GM23338 (cell line): ENCODE measurements around the gene USP27X. TPM values are rescaled to one million over a fixed set of nuclear protein-coding genes. Genes with fewer than 3 reads are reported as not detected.

Experiments
- ATAC-seq: fragments of 200-7000 bp; cut with Tn5 transposase; 3 replicates; pipeline ENCODE4 v1.9.1; 2020
- DNase-seq: peaks from one replicate; pipeline ENCODE4 v3.0.0-alpha.2; 2015; ENCODE audit warnings: low spot score
- H2AFZ ChIP-seq: fragments of 200-600 bp; sonication (generic); 2 replicates; pipeline ENCODE4 v1.8.0; 2016; ENCODE audit warnings: antibody characterized with exemption, mild to moderate bottlenecking, moderate library complexity
- H3F3A ChIP-seq: fragments of 200-600 bp; sonication (generic); replicated peaks from 2 replicates; pipeline ENCODE4 v1.8.0; 2017; ENCODE audit warnings: antibody characterized with exemption, mixed run types, low read depth
- H3K27ac ChIP-seq: fragments of 200-600 bp; sonication (generic); 2 replicates; pipeline ENCODE4 v1.6.1; 2016; ENCODE audit warnings: low read depth
- H3K27me3 ChIP-seq: fragments of 200-600 bp; sonication (generic); 2 replicates; pipeline ENCODE4 v1.8.0; 2016; ENCODE audit warnings: mild to moderate bottlenecking, mixed run types, moderate library complexity; ENCODE audit not compliant: insufficient read depth
- H3K36me3 ChIP-seq: fragments of 200-600 bp; sonication (generic); 2 replicates; pipeline ENCODE4 v1.8.0; 2016; ENCODE audit warnings: mild to moderate bottlenecking; ENCODE audit not compliant: insufficient read depth
- H3K4me1 ChIP-seq: fragments of 200-600 bp; sonication (generic); 2 replicates; pipeline ENCODE4 v1.8.0; 2016; ENCODE audit warnings: mild to moderate bottlenecking, moderate library complexity; ENCODE audit not compliant: insufficient read depth
- H3K4me2 ChIP-seq: fragments of 200-600 bp; sonication (generic); 2 replicates; pipeline ENCODE4 v1.7.1; 2017; ENCODE audit warnings: mixed run types
- H3K4me3 ChIP-seq: fragments of 200-600 bp; sonication (generic); 2 replicates; pipeline ENCODE4 v1.6.1; 2016; ENCODE audit warnings: mixed run types
- H3K79me2 ChIP-seq: fragments of 200-600 bp; sonication (generic); replicated peaks from 2 replicates; pipeline ENCODE4 v1.8.0; 2017; ENCODE audit warnings: mild to moderate bottlenecking; ENCODE audit not compliant: insufficient read depth
- H3K9me2 ChIP-seq: fragments of 200-600 bp; sonication (generic); 2 replicates; pipeline ENCODE4 v1.8.0; 2017; ENCODE audit not compliant: insufficient read depth
- H4K20me1 ChIP-seq: fragments of 200-600 bp; sonication (generic); replicated peaks from 2 replicates; pipeline ENCODE4 v1.8.0; 2017; ENCODE audit warnings: mild to moderate bottlenecking; ENCODE audit not compliant: insufficient read depth
- H3K27ac Mint-ChIP-seq: 2 replicates; pipeline ENCODE4 v1.8.0; 2020; ENCODE audit warnings: inconsistent platforms, mild to moderate bottlenecking, moderate library complexity, mixed read lengths
- H3K27me3 Mint-ChIP-seq: 3 replicates; pipeline ENCODE4 v1.8.0; 2022; ENCODE audit warnings: low read depth, mild to moderate bottlenecking, moderate library complexity, mixed read lengths, inconsistent platforms; ENCODE audit not compliant: insufficient read depth, poor library complexity
- H3K36me3 Mint-ChIP-seq: 3 replicates; pipeline ENCODE4 v1.8.0; 2021; ENCODE audit warnings: low read depth, mild to moderate bottlenecking, inconsistent platforms, moderate library complexity, mixed read lengths
- H3K4me1 Mint-ChIP-seq: 3 replicates; pipeline ENCODE4 v1.8.0; 2020; ENCODE audit warnings: mild to moderate bottlenecking, inconsistent platforms, mixed read lengths
- H3K4me3 Mint-ChIP-seq: 3 replicates; pipeline ENCODE4 v1.8.0; 2021; ENCODE audit warnings: moderate library complexity, mild to moderate bottlenecking, inconsistent platforms, mixed read lengths
- H3K9me3 Mint-ChIP-seq: 3 replicates; pipeline ENCODE4 v1.8.0; 2020; ENCODE audit warnings: moderate library complexity, mild to moderate bottlenecking, inconsistent platforms, mixed read lengths
- CREB1 ChIP-seq: fragments of 250-450 bp; sonication (Bioruptor Pico); IDR thresholded peaks from 2 replicates; pipeline ENCODE4 v1.5.0; 2020; ENCODE audit warnings: low read depth, mild to moderate bottlenecking, moderate library complexity
- EZH2 ChIP-seq: fragments of 200-600 bp; sonication (generic); IDR thresholded peaks from one replicate; pipeline ENCODE4 v1.8.0; 2017; ENCODE audit warnings: antibody characterized with exemption, mild to moderate bottlenecking, low read depth; ENCODE audit not compliant: unreplicated experiment
- EZH2phosphoT487 ChIP-seq: fragments of 200-600 bp; sonication (generic); IDR thresholded peaks from one replicate; pipeline ENCODE4 v1.8.1; 2018; ENCODE audit warnings: antibody characterized with exemption; ENCODE audit not compliant: unreplicated experiment
- JUNB ChIP-seq: IDR thresholded peaks from one replicate; pipeline ENCODE4 v1.6.1; 2016; ENCODE audit warnings: antibody characterized with exemption; ENCODE audit not compliant: unreplicated experiment
- NANOG ChIP-seq: IDR thresholded peaks from 2 replicates; pipeline ENCODE4 v1.6.1; 2016; ENCODE audit warnings: antibody characterized with exemption, borderline replicate concordance
- POLR2AphosphoS5 ChIP-seq: IDR thresholded peaks from 2 replicates; pipeline ENCODE4 v1.6.1; 2016; ENCODE audit warnings: antibody characterized with exemption, low read depth
- STAT1 ChIP-seq: IDR thresholded peaks from one replicate; pipeline ENCODE4 v1.6.1; 2016; ENCODE audit warnings: antibody characterized with exemption; ENCODE audit not compliant: unreplicated experiment
- ZNF114 ChIP-seq: fragments of 250-450 bp; sonication (Bioruptor Pico); IDR thresholded peaks from 2 replicates; pipeline ENCODE4 v1.5.0; 2020; ENCODE audit warnings: mild to moderate bottlenecking, moderate library complexity
- ZNF331 ChIP-seq: fragments of 250-450 bp; sonication (Bioruptor Pico); IDR thresholded peaks from 2 replicates; pipeline ENCODE4 v1.5.0; 2020; ENCODE audit warnings: low read depth, mild to moderate bottlenecking, moderate library complexity
- polyA plus RNA-seq: library from polyadenylated mRNA; unstranded; fragments of >200 nt; fragmentation: Nextera tagmentation; extraction: Ambion mirVana; gene quantifications from 2 replicates; pipeline ENCODE4 v1.2.1, GENCODE V29; 2016
- total RNA-seq: library from RNA; depleted of rRNA; stranded (reverse); fragments of >200 nt; shearing (Covaris generic); gene quantifications from 2 replicates; pipeline ENCODE4 v1.2.3, GENCODE V29; 2014
- TF ChIP-seq, protein P1 (sequence below): IDR thresholded peaks from 2 replicates; pipeline ENCODE4 v1.6.1; 2016; ENCODE audit warnings: antibody characterized with exemption
- TF ChIP-seq, protein P2 (sequence below), 2 experiments: fragments of 200-600 bp in 1 of 2; sonication (generic) in 1 of 2; conservative IDR thresholded peaks; 2 replicates each; pipeline versions ENCODE4 v1.5.1 to v1.6.1; 2016 to 2017; ENCODE audit warnings: antibody characterized with exemption in 2 of 2, low read depth in 2 of 2, mild to moderate bottlenecking in 2 of 2, moderate library complexity in 1 of 2
- TF ChIP-seq, protein P3 (sequence below): fragments of 250-450 bp; sonication (Bioruptor Pico); IDR thresholded peaks from 2 replicates; pipeline ENCODE4 v1.5.0; 2020; ENCODE audit warnings: mild to moderate bottlenecking, moderate library complexity
- TF ChIP-seq, protein P4 (sequence below): IDR thresholded peaks from one replicate; pipeline ENCODE4 v1.6.1; 2018; ENCODE audit warnings: antibody characterized with exemption; ENCODE audit not compliant: unreplicated experiment

USP27X gene
- total and polyA plus RNA-seq, 2 experiments from 2014 or later, result 1.1 to 5.0 TPM

DNA sequence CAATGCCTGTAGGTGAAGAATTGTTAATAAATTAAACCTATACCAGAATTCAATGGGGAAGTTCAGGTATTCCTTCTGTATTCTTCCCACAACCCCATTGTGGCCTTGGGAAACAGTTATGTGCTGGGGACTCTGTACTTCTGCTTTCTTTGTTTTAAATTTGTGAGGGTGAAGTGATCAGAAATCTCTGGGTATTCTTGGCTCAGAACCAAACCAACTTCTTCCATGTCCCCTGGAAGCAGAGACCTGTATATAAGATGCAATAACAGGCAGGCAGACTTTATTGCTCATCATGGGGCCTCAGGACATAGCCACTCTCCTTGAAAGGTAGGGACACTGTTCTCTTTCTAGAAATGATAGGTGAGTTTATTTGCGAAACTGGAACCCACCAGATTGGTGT lies 19.8 kb upstream of the USP27X start:
- Histone ChIP-seq H4K20me1 (no peaks in the 10 kb centered on the region), H3K27me3 (no peaks in the 10 kb centered on the region), H3K4me2 (no peak overlapping the region), H3K4me1 (no peaks in the 10 kb centered on the region), H3K79me2 (no peaks in the 10 kb centered on the region), H3K36me3 (no peaks in the 10 kb centered on the region), H3F3A (no peaks in the 10 kb centered on the region), H3K4me3 (no peak overlapping the region), H3K9me2 (no peaks in the 10 kb centered on the region), H2AFZ (no peak overlapping the region), H3K27ac (no peak overlapping the region)
- H3K9me3 Mint-ChIP-seq, result no peaks in the 10 kb centered on the region
- H3K4me3 Mint-ChIP-seq, result no peak overlapping the region
- TF ChIP-seq, protein P1, sequence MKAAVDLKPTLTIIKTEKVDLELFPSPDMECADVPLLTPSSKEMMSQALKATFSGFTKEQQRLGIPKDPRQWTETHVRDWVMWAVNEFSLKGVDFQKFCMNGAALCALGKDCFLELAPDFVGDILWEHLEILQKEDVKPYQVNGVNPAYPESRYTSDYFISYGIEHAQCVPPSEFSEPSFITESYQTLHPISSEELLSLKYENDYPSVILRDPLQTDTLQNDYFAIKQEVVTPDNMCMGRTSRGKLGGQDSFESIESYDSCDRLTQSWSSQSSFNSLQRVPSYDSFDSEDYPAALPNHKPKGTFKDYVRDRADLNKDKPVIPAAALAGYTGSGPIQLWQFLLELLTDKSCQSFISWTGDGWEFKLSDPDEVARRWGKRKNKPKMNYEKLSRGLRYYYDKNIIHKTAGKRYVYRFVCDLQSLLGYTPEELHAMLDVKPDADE, result no peak
- TF ChIP-seq, protein P2, sequence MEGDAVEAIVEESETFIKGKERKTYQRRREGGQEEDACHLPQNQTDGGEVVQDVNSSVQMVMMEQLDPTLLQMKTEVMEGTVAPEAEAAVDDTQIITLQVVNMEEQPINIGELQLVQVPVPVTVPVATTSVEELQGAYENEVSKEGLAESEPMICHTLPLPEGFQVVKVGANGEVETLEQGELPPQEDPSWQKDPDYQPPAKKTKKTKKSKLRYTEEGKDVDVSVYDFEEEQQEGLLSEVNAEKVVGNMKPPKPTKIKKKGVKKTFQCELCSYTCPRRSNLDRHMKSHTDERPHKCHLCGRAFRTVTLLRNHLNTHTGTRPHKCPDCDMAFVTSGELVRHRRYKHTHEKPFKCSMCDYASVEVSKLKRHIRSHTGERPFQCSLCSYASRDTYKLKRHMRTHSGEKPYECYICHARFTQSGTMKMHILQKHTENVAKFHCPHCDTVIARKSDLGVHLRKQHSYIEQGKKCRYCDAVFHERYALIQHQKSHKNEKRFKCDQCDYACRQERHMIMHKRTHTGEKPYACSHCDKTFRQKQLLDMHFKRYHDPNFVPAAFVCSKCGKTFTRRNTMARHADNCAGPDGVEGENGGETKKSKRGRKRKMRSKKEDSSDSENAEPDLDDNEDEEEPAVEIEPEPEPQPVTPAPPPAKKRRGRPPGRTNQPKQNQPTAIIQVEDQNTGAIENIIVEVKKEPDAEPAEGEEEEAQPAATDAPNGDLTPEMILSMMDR (conservative IDR thresholded peaks at IDR 0.05; ENCODE audit: low read depth in 2 of 2), result no peak
- no peak for TF ChIP-seq POLR2AphosphoS5
- TF ChIP-seq, protein P3, sequence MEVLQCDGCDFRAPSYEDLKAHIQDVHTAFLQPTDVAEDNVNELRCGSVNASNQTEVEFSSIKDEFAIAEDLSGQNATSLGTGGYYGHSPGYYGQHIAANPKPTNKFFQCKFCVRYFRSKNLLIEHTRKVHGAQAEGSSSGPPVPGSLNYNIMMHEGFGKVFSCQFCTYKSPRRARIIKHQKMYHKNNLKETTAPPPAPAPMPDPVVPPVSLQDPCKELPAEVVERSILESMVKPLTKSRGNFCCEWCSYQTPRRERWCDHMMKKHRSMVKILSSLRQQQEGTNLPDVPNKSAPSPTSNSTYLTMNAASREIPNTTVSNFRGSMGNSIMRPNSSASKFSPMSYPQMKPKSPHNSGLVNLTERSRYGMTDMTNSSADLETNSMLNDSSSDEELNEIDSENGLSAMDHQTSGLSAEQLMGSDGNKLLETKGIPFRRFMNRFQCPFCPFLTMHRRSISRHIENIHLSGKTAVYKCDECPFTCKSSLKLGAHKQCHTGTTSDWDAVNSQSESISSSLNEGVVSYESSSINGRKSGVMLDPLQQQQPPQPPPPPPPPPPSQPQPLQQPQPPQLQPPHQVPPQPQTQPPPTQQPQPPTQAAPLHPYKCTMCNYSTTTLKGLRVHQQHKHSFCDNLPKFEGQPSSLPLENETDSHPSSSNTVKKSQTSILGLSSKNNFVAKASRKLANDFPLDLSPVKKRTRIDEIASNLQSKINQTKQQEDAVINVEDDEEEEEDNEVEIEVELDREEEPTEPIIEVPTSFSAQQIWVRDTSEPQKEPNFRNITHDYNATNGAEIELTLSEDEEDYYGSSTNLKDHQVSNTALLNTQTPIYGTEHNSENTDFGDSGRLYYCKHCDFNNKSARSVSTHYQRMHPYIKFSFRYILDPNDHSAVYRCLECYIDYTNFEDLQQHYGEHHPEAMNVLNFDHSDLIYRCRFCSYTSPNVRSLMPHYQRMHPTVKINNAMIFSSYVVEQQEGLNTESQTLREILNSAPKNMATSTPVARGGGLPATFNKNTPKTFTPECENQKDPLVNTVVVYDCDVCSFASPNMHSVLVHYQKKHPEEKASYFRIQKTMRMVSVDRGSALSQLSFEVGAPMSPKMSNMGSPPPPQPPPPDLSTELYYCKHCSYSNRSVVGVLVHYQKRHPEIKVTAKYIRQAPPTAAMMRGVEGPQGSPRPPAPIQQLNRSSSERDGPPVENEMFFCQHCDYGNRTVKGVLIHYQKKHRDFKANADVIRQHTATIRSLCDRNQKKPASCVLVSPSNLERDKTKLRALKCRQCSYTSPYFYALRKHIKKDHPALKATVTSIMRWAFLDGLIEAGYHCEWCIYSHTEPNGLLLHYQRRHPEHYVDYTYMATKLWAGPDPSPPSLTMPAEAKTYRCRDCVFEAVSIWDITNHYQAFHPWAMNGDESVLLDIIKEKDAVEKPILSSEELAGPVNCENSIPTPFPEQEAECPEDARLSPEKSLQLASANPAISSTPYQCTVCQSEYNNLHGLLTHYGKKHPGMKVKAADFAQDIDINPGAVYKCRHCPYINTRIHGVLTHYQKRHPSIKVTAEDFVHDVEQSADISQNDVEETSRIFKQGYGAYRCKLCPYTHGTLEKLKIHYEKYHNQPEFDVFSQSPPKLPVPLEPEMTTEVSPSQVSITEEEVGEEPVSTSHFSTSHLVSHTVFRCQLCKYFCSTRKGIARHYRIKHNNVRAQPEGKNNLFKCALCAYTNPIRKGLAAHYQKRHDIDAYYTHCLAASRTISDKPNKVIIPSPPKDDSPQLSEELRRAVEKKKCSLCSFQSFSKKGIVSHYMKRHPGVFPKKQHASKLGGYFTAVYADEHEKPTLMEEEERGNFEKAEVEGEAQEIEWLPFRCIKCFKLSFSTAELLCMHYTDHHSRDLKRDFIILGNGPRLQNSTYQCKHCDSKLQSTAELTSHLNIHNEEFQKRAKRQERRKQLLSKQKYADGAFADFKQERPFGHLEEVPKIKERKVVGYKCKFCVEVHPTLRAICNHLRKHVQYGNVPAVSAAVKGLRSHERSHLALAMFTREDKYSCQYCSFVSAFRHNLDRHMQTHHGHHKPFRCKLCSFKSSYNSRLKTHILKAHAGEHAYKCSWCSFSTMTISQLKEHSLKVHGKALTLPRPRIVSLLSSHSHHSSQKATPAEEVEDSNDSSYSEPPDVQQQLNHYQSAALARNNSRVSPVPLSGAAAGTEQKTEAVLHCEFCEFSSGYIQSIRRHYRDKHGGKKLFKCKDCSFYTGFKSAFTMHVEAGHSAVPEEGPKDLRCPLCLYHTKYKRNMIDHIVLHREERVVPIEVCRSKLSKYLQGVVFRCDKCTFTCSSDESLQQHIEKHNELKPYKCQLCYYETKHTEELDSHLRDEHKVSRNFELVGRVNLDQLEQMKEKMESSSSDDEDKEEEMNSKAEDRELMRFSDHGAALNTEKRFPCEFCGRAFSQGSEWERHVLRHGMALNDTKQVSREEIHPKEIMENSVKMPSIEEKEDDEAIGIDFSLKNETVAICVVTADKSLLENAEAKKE (CRISPR knock-in tag), result no peak
- TF ChIP-seq ZNF331 (CRISPR knock-in tag), result no peak
- no peak for TF ChIP-seq EZH2phosphoT487
- no peak for TF ChIP-seq ZNF114 (CRISPR knock-in tag)
- TF ChIP-seq, protein P4, sequence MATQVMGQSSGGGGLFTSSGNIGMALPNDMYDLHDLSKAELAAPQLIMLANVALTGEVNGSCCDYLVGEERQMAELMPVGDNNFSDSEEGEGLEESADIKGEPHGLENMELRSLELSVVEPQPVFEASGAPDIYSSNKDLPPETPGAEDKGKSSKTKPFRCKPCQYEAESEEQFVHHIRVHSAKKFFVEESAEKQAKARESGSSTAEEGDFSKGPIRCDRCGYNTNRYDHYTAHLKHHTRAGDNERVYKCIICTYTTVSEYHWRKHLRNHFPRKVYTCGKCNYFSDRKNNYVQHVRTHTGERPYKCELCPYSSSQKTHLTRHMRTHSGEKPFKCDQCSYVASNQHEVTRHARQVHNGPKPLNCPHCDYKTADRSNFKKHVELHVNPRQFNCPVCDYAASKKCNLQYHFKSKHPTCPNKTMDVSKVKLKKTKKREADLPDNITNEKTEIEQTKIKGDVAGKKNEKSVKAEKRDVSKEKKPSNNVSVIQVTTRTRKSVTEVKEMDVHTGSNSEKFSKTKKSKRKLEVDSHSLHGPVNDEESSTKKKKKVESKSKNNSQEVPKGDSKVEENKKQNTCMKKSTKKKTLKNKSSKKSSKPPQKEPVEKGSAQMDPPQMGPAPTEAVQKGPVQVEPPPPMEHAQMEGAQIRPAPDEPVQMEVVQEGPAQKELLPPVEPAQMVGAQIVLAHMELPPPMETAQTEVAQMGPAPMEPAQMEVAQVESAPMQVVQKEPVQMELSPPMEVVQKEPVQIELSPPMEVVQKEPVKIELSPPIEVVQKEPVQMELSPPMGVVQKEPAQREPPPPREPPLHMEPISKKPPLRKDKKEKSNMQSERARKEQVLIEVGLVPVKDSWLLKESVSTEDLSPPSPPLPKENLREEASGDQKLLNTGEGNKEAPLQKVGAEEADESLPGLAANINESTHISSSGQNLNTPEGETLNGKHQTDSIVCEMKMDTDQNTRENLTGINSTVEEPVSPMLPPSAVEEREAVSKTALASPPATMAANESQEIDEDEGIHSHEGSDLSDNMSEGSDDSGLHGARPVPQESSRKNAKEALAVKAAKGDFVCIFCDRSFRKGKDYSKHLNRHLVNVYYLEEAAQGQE, result no peak
- TF ChIP-seq EZH2, result no peak
- TF ChIP-seq STAT1, result no peak
- TF ChIP-seq NANOG, result no peak
- no peak for TF ChIP-seq CREB1
- TF ChIP-seq JUNB, result no peak
- ATAC-seq (no peak), DNase-seq (no peak)
- H3K27me3 Mint-ChIP-seq, result no peaks in the 10 kb centered on the region
- H3K27ac Mint-ChIP-seq, result no peak overlapping the region
- no peaks in the 10 kb centered on the region for H3K4me1 Mint-ChIP-seq
- no peaks in the 10 kb centered on the region for H3K36me3 Mint-ChIP-seq
